MM.1S (cell line): ENCODE data around the gene PNPLA2.
A peak's percentile ranks its signal among the peaks of the same experiment; 100 is the strongest.

ENCODE experiments used
- DNase-seq: peaks from one replicate; pipeline ENCODE4 v3.0.0-alpha.2; 2015
- H2AFZ ChIP-seq: fragments of 300-600 bp; sonication (generic); 2 replicates; pipeline ENCODE4 v1.6.0; 2016; ENCODE audit warnings: antibody characterized with exemption, low read length
- H3F3A ChIP-seq: fragments of 300-600 bp; sonication (generic); 2 replicates; pipeline ENCODE4 v1.6.1; 2016; ENCODE audit warnings: mild to moderate bottlenecking, antibody characterized with exemption, low read length, moderate library complexity, mixed read lengths; ENCODE audit not compliant: insufficient read depth
- H3K27ac ChIP-seq: fragments of 300-600 bp; sonication (generic); 2 replicates; pipeline ENCODE4 v1.5.1; 2016; ENCODE audit warnings: mild to moderate bottlenecking, low read length
- H3K27me3 ChIP-seq: fragments of 300-600 bp; sonication (generic); replicated peaks from 2 replicates; pipeline ENCODE4 v1.6.0; 2016; ENCODE audit warnings: low read length; ENCODE audit not compliant: insufficient read depth
- H3K36me3 ChIP-seq: fragments of 300-600 bp; sonication (generic); replicated peaks from 2 replicates; pipeline ENCODE4 v1.6.1; 2016; ENCODE audit warnings: mild to moderate bottlenecking, low read length, mixed read lengths; ENCODE audit not compliant: insufficient read depth
- H3K4me1 ChIP-seq: fragments of 300-600 bp; sonication (generic); 2 replicates; pipeline ENCODE4 v1.6.1; 2016; ENCODE audit warnings: low read length, mixed read lengths
- H3K4me2 ChIP-seq: fragments of 300-600 bp; sonication (generic); 2 replicates; pipeline ENCODE4 v1.6.0; 2016; ENCODE audit warnings: low read depth, low read length
- H3K4me3 ChIP-seq: fragments of 300-600 bp; sonication (generic); 2 replicates; pipeline ENCODE4 v1.5.1; 2016; ENCODE audit warnings: low read length, mixed read lengths
- H3K79me2 ChIP-seq: fragments of 300-600 bp; sonication (generic); 2 replicates; pipeline ENCODE4 v1.6.1; 2016; ENCODE audit warnings: mixed run types, low read length, mixed read lengths
- H3K9ac ChIP-seq: fragments of 300-600 bp; sonication (generic); 2 replicates; pipeline ENCODE4 v1.6.1; 2016; ENCODE audit warnings: low read length, mixed read lengths
- H3K9me2 ChIP-seq: fragments of 300-600 bp; sonication (generic); replicated peaks from 2 replicates; pipeline ENCODE4 v1.6.1; 2016; ENCODE audit warnings: mild to moderate bottlenecking, low read length, mixed read lengths; ENCODE audit not compliant: insufficient read depth
- H3K9me3 ChIP-seq: fragments of 300-600 bp; sonication (generic); replicated peaks from 2 replicates; pipeline ENCODE4 v1.6.1; 2016; ENCODE audit warnings: mild to moderate bottlenecking, low read length, mixed read lengths; ENCODE audit not compliant: insufficient read depth
- H4K20me1 ChIP-seq: fragments of 300-600 bp; sonication (generic); 2 replicates; pipeline ENCODE4 v1.6.1; 2016; ENCODE audit warnings: mild to moderate bottlenecking, low read length, moderate library complexity, mixed read lengths; ENCODE audit not compliant: insufficient read depth
- CTCF ChIP-seq: fragments of 300-600 bp; sonication (generic); IDR thresholded peaks from 2 replicates; pipeline ENCODE4 v1.5.1; 2016; ENCODE audit warnings: antibody characterized with exemption, low read length, mixed read lengths
- EZH2 ChIP-seq: fragments of 300-600 bp; sonication (generic); optimal IDR thresholded peaks from 2 replicates; pipeline ENCODE3; 2017; ENCODE audit warnings: low read depth, mild to moderate bottlenecking, antibody characterized with exemption, low read length, mixed read lengths
- EZH2phosphoT487 ChIP-seq: fragments of 300-600 bp; sonication (generic); IDR thresholded peaks from 2 replicates; pipeline ENCODE4 v1.6.1; 2018; ENCODE audit warnings: antibody characterized with exemption, low read length

The PNPLA2 gene

GRCh38 chr11:839875-840617 is 21.3 kb downstream of the PNPLA2 start:
- H3K9me3 ChIP-seq: no peaks in the 10 kb centered on the region
- H2AFZ ChIP-seq: no peak overlapping the region
- H3K4me1 ChIP-seq: peaks cover 10% of the 10 kb centered on the region
- no peak overlapping the region for H3K27ac ChIP-seq
- peak; percentile 25 for TF ChIP-seq CTCF
- TF ChIP-seq EZH2: no peak
- H3K36me3 ChIP-seq: 0 out of 2 replicates have a peak, but pooled peaks cover 4% of the 10 kb centered on the region
- no peak overlapping the region for H3K9ac ChIP-seq
- no peaks in the 10 kb centered on the region for H3K9me2 ChIP-seq
- peaks cover 9% of the 10 kb centered on the region for H4K20me1 ChIP-seq
- no peak overlapping the region for H3K4me3 ChIP-seq
- no peaks in the 10 kb centered on the region for H3F3A ChIP-seq
- no peak for DNase-seq
- H3K4me2 ChIP-seq: no peak overlapping the region
- peaks cover 18% of the 10 kb centered on the region for H3K27me3 ChIP-seq
- H3K79me2 ChIP-seq: peaks cover 31% of the 10 kb centered on the region

- Histone ChIP-seq H3K79me2 (peaks cover 31% of the 10 kb centered on the region), H3F3A (no peaks in the 10 kb centered on the region), H2AFZ (peak overlapping the region; percentile 63; the same call in 1 of the 2 replicates), H3K9ac (peak overlapping the region; percentile 95), H3K27me3 (peaks cover 37% of the 10 kb centered on the region), H3K4me3 (peak overlapping the region; percentile 99), H3K27ac (no peak overlapping the region; the same call in 1 of the 2 replicates), H3K36me3 (0 out of 2 replicates have a peak, but pooled peaks cover 4% of the 10 kb centered on the region), H3K9me2 (no peaks in the 10 kb centered on the region), H3K9me3 (no peaks in the 10 kb centered on the region), H3K4me1 (peaks cover 10% of the 10 kb centered on the region), H3K4me2 (peak overlapping the region; percentile 92; the same call in 1 of the 2 replicates), H4K20me1 (peaks cover 9% of the 10 kb centered on the region)
- DNase-seq: no peak
- TF ChIP-seq CTCF (no peak), EZH2phosphoT487 (no peak), EZH2 (no peak)
These were observed 23.3 kb downstream of the PNPLA2 start for GRCh38 chr11:841981-842369.

- Histone ChIP-seq H3K27ac (peak within 1 kb of the TSS; percentile 58; the same call in 1 of the 2 replicates), H3K9me2 (no peaks in the 10 kb centered on the region), H3K36me3 (0 out of 2 replicates have a peak, but pooled peaks cover 4% of the 10 kb centered on the region), H3K4me3 (peak within 1 kb of the TSS; percentile 99), H3K4me2 (peak within 1 kb of the TSS; percentile 92), H3K4me1 (peaks cover 10% of the 10 kb centered on the region), H4K20me1 (peaks cover 9% of the 10 kb centered on the region), H2AFZ (peak within 1 kb of the TSS; percentile 63), H3K9me3 (no peaks in the 10 kb centered on the region), H3K27me3 (peaks cover 40% of the 10 kb centered on the region), H3F3A (no peaks in the 10 kb centered on the region), H3K79me2 (peaks cover 31% of the 10 kb centered on the region), H3K9ac (peak within 1 kb of the TSS; percentile 95)
- TF ChIP-seq EZH2phosphoT487 (no peak), EZH2 (no peak), CTCF (no peak)
- DNase-seq: peak; percentile 92
These were observed 23.8 kb downstream of the PNPLA2 start, which contains the start of the genes POLR2L and TSPAN4 for GRCh38 chr11:842370-843002. TSS of gene POLR2L (minus strand) at chr11:842529. CDS start at chr11:842508, 21 bp downstream. TSS of gene TSPAN4 (plus strand) at chr11:842852. CDS start at chr11:850305, 7,453 bp downstream.
